K562 (cell line): ENCODE measurements around the gene CCR6. TPM values are rescaled to one million over a fixed set of nuclear protein-coding genes. Genes with fewer than 3 reads are reported as not detected.

ENCODE experiments used
- BRF1 ChIP-seq: IDR thresholded peaks from 3 replicates; pipeline ENCODE4 v1.6.1; 2011; ENCODE audit warnings: borderline replicate concordance, mild to moderate bottlenecking; ENCODE audit not compliant: insufficient read length; ENCODE audit errors: extremely low read depth
- MECOM ChIP-seq: fragments of 250-450 bp; sonication (Bioruptor Pico); IDR thresholded peaks from 2 replicates; pipeline ENCODE4 v1.8.0; 2022; ENCODE audit warnings: inconsistent platforms
- RNF2 ChIP-seq: sonication (generic); IDR thresholded peaks from 2 replicates; pipeline ENCODE4 v1.6.1; 2016
- SETDB1 ChIP-seq: IDR thresholded peaks from one replicate; pipeline ENCODE4 v1.6.1; 2012; ENCODE audit warnings: low read length, control low read depth, inconsistent platforms
- ZNF274 ChIP-seq: IDR thresholded peaks from 2 replicates; pipeline ENCODE4 v1.6.1; 2011; ENCODE audit warnings: low read depth, mild to moderate bottlenecking, low read length, moderate library complexity, borderline replicate concordance
- ZNF431 ChIP-seq: sonication (generic); formaldehyde crosslinking; IDR thresholded peaks from 2 replicates; pipeline ENCODE4 v1.8.0; 2022; ENCODE audit warnings: mild to moderate bottlenecking, missing genetic modification reagents
- ZNF507 ChIP-seq: conservative IDR thresholded peaks from 2 replicates; pipeline ENCODE4 v1.6.1; 2017; ENCODE audit warnings: missing genetic modification characterization, missing compliant biosample characterization
- polyA plus RNA-seq, 8 experiments: library from polyadenylated mRNA; depleted of rRNA in 4 of 8; stranded (reverse) in 5 of 8; unstranded in 3 of 8; fragments of >200 nt; fragmentation: Nextera tagmentation in 2 of 8; fragmentation: Illumina TruSeq in 1 of 8; extraction: Ambion mirVana in 2 of 8; extraction: Trizol in 1 of 8; gene quantifications; 2 replicates each; pipeline versions ENCODE4 v1.2.1 to v1.2.3, GENCODE V29; 2011 to 2014; ENCODE audit warnings: inconsistent platforms in 1 of 8, missing spikeins in 1 of 8
- total RNA-seq, 7 experiments: library from RNA; depleted of rRNA in 6 of 7; stranded (reverse); fragments of >200 nt in 6 of 7; fragmentation: Illumina TruSeq in 2 of 7; extraction: Trizol in 2 of 7; gene quantifications; 2 replicates each; pipeline versions ENCODE4 v1.2.1 to v1.2.3, GENCODE V29; 2011 to 2021; ENCODE audit warnings: low replicate concordance in 1 of 7
- TF ChIP-seq, protein P1 (sequence below): sonication (generic); formaldehyde crosslinking; IDR thresholded peaks from 2 replicates; pipeline ENCODE4 v1.8.1; 2022; ENCODE audit warnings: missing genetic modification reagents
- TF ChIP-seq, protein P2 (sequence below), 2 experiments: fragments of 450-650 bp in 1 of 2; sonication (generic) in 1 of 2; formaldehyde crosslinking; conservative IDR thresholded peaks; 2 replicates each; pipeline versions ENCODE4 v1.4.0 to v1.8.1; 2020 to 2022; ENCODE audit warnings: mild to moderate bottlenecking in 1 of 2, missing genetic modification reagents in 1 of 2
- TF ChIP-seq, protein P3 (sequence below): fragments of 250-450 bp; sonication (Bioruptor Pico); IDR thresholded peaks from 2 replicates; pipeline ENCODE4 v1.5.0; 2021; ENCODE audit warnings: mild to moderate bottlenecking, borderline replicate concordance
- TF ChIP-seq, protein P4 (sequence below): fragments of 250-450 bp; sonication (Bioruptor Pico); IDR thresholded peaks from 2 replicates; pipeline ENCODE4 v1.8.0; 2021; ENCODE audit warnings: mild to moderate bottlenecking, moderate library complexity
- TF ChIP-seq, protein P5 (sequence below): fragments of 450-650 bp; conservative IDR thresholded peaks from 2 replicates; pipeline ENCODE4 v1.6.1; 2016; ENCODE audit warnings: missing genetic modification characterization, low read depth, mild to moderate bottlenecking, missing compliant biosample characterization, moderate library complexity

CCR6 gene
- total and polyA plus RNA-seq, 9 of the 15 experiments (the other 6 are each of a cell fraction or from before 2014, with no cell fraction given): not detected

DNA sequence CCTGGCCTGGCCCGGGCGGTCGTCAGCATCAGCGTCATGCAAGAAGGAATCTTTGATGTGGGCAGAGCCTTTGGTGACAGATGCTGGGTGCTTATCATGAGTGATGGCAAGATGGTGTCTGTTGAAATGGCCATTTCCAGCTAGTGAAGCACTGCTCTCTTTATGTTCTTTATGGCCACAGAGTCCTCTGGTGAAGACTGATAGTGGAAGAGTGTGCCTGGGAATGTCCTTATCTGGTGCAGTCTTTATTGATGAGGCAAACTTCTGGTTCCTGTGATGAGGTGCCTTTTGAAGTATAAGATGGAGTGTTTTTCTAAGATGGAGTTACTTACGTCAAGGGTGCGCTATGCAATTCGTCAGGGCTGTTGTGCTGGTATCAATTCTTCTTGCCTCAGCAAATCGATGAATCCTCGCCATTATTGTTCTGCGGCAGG is 22.6 kb upstream of the CCR6 start (continued):
- no peak for TF ChIP-seq ZNF431 (CRISPR knock-in tag)
- TF ChIP-seq, protein P1, sequence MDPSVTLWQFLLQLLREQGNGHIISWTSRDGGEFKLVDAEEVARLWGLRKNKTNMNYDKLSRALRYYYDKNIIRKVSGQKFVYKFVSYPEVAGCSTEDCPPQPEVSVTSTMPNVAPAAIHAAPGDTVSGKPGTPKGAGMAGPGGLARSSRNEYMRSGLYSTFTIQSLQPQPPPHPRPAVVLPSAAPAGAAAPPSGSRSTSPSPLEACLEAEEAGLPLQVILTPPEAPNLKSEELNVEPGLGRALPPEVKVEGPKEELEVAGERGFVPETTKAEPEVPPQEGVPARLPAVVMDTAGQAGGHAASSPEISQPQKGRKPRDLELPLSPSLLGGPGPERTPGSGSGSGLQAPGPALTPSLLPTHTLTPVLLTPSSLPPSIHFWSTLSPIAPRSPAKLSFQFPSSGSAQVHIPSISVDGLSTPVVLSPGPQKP (CRISPR knock-in tag): no peak
- no peak for TF ChIP-seq ZNF507 (tag)
- TF ChIP-seq, protein P2, sequence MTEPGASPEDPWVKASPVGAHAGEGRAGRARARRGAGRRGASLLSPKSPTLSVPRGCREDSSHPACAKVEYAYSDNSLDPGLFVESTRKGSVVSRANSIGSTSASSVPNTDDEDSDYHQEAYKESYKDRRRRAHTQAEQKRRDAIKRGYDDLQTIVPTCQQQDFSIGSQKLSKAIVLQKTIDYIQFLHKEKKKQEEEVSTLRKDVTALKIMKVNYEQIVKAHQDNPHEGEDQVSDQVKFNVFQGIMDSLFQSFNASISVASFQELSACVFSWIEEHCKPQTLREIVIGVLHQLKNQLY (CRISPR knock-in tag; conservative IDR thresholded peaks at IDR 0.05): no peak
- TF ChIP-seq, protein P3, sequence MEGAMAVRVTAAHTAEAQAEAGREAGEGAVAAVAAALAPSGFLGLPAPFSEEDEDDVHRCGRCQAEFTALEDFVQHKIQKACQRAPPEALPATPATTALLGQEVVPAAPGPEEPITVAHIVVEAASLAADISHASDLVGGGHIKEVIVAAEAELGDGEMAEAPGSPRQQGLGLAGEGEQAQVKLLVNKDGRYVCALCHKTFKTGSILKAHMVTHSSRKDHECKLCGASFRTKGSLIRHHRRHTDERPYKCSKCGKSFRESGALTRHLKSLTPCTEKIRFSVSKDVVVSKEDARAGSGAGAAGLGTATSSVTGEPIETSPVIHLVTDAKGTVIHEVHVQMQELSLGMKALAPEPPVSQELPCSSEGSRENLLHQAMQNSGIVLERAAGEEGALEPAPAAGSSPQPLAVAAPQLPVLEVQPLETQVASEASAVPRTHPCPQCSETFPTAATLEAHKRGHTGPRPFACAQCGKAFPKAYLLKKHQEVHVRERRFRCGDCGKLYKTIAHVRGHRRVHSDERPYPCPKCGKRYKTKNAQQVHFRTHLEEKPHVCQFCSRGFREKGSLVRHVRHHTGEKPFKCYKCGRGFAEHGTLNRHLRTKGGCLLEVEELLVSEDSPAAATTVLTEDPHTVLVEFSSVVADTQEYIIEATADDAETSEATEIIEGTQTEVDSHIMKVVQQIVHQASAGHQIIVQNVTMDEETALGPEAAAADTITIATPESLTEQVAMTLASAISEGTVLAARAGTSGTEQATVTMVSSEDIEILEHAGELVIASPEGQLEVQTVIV (CRISPR knock-in tag): no peak
- no peak for TF ChIP-seq RNF2
- no peak for TF ChIP-seq ZNF274
- no peak for TF ChIP-seq SETDB1
- TF ChIP-seq BRF1: no peak
- no peak for TF ChIP-seq MECOM (CRISPR knock-in tag)
- TF ChIP-seq, protein P4, sequence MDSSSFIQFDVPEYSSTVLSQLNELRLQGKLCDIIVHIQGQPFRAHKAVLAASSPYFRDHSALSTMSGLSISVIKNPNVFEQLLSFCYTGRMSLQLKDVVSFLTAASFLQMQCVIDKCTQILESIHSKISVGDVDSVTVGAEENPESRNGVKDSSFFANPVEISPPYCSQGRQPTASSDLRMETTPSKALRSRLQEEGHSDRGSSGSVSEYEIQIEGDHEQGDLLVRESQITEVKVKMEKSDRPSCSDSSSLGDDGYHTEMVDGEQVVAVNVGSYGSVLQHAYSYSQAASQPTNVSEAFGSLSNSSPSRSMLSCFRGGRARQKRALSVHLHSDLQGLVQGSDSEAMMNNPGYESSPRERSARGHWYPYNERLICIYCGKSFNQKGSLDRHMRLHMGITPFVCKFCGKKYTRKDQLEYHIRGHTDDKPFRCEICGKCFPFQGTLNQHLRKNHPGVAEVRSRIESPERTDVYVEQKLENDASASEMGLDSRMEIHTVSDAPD: no peak
- TF ChIP-seq, protein P5, sequence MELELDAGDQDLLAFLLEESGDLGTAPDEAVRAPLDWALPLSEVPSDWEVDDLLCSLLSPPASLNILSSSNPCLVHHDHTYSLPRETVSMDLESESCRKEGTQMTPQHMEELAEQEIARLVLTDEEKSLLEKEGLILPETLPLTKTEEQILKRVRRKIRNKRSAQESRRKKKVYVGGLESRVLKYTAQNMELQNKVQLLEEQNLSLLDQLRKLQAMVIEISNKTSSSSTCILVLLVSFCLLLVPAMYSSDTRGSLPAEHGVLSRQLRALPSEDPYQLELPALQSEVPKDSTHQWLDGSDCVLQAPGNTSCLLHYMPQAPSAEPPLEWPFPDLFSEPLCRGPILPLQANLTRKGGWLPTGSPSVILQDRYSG (tag): no peak
